NCI-H2171 (cell line): ENCODE measurements around the gene TMPRSS9.
"Not testable (repeated sequence)": the region's sequence is repeated elsewhere in the genome, so short reads cannot be mapped to it uniquely, and the experiment has no call there.

ENCODE experiments used
- DNase-seq: peaks from one replicate; lab custom pipeline; 2025; lab: John Stamatoyannopoulos, UW

Gene TMPRSS9

GRCh38 chr19:2342656-2343288 is 17.3 kb upstream of the TMPRSS9 start:
- DNase-seq, result no peak

DNA sequence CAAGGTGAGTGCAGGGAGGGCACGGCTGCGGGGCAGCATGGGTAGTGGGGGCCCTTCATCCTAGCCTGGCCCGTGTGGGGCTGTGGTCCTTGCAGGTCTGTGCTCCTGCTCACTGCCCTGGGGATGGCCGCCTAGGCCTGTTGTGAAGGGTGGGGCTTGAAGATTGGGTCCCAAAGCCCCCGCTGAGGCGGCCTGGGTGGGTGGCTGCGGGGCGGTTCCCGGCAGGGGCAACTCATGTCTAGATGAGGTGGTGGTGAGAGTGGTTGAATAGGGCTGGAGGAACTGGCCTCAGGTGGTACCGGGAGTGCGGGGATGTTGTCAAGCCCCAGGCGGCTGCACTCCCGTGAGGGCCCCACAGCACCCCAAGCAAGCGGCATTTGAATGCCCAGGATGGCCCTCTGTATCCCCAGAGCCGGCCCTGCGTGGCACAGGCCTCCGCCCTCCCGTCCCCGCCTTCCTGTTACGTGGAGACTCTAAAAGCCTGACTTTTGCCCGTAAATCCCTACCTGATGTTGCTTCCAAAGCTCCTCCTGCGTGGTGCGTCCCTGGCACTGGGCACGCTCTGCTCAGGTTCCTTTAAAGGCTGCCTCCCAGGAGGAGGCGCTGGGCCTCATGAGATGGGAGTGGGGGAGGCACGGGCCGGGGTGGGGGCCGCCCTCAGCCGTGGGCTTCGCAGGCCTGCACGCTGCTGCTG is 16.6 kb upstream of the TMPRSS9 start:
- DNase-seq, result no peak

DNA sequence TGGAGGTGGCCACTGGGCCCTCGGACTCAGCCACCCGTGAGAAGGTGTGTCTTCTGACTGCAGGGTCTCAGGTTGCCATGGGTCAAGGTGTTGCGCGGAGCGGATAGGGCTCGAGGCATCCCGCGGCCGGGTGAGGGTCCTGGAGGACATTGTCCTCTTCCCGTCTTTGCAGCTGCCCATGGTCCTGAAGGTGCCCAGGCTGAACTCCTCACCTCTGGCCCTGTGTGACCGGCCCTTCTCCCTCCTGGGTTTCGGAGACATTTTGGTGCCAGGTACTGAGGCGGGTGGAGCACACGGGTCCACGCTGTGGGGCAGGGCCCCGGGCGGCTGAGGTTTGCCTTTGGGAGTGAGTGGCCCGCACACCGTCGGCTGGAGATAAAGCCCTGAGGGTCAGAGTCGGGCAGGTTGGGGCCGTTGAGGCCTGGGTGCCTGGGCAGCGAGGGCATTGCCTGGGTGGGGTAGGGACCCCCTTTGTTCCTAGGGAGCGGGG is 15.6 kb upstream of the TMPRSS9 start:
- no peak for DNase-seq

- DNase-seq, result no peak
Measured at GRCh38 chr19:2345076-2345475, 15.0 kb upstream of the TMPRSS9 start.

DNA sequence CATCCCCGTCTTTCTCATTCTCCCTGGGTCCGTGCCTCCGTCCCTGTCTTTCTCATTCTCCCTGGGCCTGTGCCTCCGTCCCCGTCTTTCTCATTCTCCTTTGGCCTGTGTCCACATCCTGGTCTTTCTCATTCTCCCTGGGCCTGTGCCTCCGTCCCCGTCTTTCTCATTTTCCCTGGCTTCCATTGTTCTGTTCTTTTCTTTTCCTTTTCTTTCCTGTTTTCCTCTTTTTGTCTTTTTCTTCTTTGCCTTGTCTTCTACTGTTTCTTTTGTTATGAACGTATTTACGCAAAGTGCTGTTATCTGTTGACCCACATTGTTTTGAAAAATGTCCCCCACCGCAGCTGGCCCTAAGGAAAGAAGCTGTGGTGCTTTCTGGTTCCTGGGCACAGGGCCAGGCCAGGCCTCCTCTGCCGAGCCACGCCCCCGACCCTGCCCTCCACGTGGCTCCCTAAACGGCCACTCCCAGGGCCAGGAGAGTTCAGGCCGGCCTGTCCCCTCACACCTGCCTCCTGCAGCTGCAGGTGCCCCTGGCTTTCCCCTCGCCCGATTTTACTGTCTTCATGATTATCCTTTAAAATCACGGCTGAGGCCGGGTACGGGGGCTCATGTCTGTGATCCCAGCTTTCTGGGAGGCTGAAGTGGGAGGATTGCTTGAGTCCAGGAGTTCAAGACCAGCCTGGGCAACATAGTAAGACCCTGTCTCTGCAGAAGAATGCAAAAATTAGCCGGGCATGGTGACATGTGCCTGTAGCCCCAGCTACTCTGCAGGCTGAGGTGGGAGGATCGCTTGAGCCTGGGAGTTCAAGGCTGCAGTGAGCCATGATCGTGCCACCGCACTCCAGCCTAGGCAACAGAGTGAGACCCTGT is 14.0 kb upstream of the TMPRSS9 start:
- DNase-seq, result no peak

DNA sequence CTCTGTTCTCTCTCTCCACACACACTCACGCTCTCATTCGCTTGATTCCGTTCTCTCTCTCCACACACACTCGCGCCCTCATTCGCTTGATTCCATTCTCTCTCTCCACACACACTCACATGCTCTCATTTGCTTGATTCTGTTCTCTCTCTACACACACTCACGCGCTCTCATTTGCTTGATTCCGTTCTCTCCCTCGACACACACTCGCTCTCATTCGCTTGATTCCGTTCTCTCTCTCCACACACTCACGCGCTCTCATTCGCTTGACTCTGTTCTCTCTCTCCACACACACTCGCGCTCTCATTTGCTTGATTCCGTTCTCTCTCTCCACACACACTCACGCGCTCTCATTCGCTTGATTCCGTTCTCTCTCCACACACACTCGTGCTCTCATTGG is 10.2 kb upstream of the TMPRSS9 start:
- not testable (repeated sequence) for DNase-seq

GRCh38 chr19:2350656-2351055 is 9.4 kb upstream of the TMPRSS9 start:
- DNase-seq, result no peak

DNA sequence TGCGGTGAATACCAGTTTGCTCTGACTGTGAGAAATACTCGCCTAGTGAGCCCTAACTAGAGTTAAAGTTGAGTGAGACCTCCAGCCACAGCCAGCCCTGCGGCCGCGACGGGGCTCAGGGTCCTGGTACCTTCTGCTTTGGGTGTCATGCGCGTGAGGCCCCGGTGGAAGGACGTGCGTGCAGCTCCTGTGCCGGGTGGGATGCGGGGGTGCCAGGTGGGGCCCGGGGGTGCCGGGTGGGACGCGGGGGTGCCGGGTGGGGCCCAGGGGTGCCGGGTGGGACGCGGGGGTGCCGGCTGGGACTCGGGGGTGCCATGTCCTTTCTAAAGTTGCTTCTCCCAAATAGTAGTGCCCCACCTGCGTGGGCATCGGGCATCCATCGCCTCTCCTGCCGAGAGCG is 8.5 kb upstream of the TMPRSS9 start:
- DNase-seq, result no peak

DNA sequence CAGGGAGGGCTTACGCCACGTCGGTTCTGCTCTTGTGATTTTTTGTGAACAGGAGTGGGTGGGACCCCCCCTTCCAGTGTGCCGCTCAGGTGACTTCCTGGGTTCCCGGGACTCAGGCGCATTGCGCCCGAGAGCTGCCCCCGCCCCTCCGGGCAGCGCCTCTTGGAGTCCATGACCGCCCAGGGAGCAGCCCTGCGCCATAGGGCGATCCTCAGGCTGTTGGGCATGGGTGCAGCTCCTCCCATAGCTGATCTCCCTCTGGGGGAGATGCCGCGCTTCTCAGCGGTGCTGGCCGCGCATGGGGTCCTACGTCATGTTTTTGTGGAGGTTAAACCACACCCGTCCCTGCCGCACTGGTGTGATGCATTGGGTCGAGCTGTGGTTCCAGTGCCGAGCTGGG is 7.9 kb upstream of the TMPRSS9 start:
- no peak for DNase-seq

- DNase-seq, result no peak
Measured at GRCh38 chr19:2353159-2353886, 6.7 kb upstream of the TMPRSS9 start.

GRCh38 chr19:2353887-2354592 is 6.0 kb upstream of the TMPRSS9 start:
- DNase-seq, result no peak

DNA sequence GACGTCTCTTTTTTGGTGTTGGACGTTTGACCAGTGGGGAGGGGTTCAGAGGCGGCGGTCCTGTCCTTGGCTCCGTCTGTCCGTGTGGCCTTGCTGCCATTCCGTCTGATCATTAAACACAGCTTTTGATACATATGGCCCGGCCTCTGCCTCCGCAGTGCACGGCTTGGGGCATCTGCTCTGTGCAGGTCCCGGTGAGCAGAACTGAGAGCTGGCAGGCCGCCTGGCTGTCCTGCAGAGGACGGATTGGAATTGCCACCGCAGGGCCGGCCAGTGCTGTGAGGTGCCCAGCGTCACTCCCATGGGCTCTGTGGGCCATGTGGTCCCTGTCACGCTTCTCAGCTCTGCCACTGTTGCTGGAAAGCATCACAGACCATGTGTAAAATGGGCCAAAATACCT is 5.4 kb upstream of the TMPRSS9 start:
- DNase-seq, result no peak

DNA sequence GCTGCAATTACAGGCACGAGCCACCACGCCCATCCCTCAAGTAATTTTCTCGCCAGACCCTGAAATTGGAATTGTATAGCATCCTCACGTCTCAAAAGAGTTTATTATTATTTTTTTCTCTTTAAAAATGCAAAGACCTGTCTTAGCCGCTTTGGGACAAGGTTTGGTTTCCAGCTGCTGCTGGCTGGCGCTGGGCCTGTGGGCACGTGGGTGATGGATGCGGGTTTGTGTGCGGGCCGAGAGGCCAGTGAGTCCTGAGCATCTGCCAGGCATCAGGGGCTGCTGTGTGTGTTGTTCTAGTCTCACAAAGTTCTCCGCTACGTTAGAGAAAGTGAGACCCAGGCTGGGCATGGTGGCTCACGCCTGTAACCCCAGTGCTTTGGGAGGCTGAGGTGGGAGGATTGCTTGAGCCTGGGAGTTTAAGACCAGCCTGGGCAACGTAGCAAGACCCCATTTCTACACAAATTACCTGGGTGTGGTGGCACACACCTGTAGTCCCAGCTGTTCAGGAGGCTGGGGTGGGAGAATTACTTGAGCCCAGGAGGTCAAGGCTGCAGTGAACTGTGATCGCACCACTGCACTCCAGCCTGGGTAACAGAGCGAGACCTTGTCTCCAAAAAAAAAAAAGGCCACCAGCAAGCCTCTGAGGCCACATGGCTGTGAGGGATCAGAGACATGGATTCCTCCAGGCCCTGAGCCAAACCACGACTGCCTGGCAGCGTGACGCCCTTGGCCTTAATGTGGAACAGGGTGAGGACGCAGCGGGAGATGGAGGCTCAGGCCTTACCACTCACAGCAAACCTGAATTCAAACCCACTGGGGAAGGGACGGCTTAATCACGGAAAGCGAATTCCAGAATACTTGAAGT is 4.7 kb upstream of the TMPRSS9 start:
- no peak for DNase-seq

DNA sequence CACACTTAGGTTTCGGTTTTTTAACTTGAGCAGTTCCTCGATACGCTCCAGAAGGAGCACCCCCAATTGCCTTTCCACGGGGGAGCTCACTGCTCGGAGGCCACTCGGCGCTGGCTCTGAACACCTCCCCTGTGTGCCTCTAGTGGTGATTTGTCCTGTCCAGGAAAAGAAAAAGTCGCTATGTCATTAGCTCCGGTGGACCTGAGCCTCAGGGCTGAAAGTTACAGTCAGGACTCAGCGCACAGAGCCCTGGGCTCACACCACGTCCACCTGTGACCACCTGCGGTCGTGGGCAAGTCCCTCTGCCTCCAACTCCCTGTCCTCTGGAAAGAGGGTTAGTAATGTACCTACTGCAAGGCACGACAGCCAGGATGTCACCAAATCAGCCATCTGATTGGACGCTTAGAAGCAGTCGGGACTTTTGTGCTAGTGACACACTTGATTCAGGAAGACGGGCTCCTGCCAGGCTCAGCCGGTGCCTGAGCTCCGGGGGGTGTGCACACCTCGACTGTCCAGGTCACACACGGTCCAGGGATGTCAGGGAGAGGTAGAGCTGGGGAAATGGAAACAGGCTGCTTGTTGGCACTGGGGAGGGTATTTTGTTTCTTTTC is 3.9 kb upstream of the TMPRSS9 start:
- DNase-seq, result no peak

GRCh38 chr19:2357279-2358206 is 2.5 kb upstream of the TMPRSS9 start:
- DNase-seq, result no peak

DNA sequence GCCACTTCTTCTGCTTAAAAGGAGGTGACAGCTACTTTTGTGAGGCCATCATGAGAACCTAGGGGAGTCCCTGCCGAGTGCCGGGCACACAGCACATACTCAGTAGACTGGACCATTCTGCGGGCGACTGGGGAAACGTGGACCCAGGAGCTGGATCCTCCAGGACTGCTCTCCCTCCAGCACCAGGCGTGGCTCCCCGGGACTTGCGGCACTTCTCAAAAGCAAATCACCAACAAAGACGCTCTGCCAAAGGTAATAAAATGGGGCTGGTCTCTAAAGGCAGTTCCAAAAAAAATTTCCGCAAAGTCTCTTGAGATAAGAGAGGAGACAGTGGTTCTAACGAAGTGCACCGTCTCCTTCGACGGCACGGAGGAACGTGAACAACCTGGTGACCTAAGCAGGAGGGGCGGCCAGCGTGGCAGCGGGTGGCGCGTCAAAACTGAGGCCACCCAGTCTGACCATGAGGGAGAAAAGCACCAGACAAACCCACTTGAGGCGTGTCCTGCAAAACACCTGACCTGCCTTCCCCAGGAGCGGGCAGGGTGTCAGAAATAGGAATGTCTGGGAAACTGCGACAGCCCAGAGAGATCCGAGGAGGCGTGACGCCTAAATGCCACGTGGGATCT is 1.4 kb upstream of the TMPRSS9 start:
- no peak for DNase-seq

- DNase-seq, result no peak
Measured at GRCh38 chr19:2360833-2361232, 768 bp downstream of the TMPRSS9 start.

GRCh38 chr19:2361246-2362045 is 1.4 kb downstream of the TMPRSS9 start:
- no peak for DNase-seq
